Esophagus muscularis mucosa (tissue), 4 donors: ENCODE data around the gene NIF3L1. TPM values are rescaled to one million over a fixed set of nuclear protein-coding genes. Genes with fewer than 3 reads are reported as not detected.

Experiments used
- DNase-seq: peaks from one replicate; pipeline ENCODE4 v3.0.0-alpha.2; 2017; ENCODE audit errors: extremely low spot score
- H3K27ac ChIP-seq, 4 donors: fragments of 200-600 bp; sonication (generic); replicated peaks in 1 of 4; 1 replicate in 3 of 4; 2 replicates in 1 of 4; pipeline ENCODE4 v1.5.1; 2016 to 2019; ENCODE audit warnings: mild to moderate bottlenecking in 1 of 4
- H3K27me3 ChIP-seq, 4 donors: fragments of 200-600 bp; sonication (generic); one replicate each; pipeline versions ENCODE4 v1.5.1 to v1.6.0; 2016 to 2019
- H3K36me3 ChIP-seq, 4 donors: fragments of 200-600 bp; sonication (generic); one replicate each; pipeline ENCODE4 v1.5.1; 2016 to 2019
- H3K4me1 ChIP-seq, 4 donors: fragments of 200-600 bp; sonication (generic); one replicate each; pipeline ENCODE4 v1.5.1; 2016 to 2019
- H3K4me3 ChIP-seq, 4 donors: fragments of 200-600 bp; sonication (generic); 1 replicate in 2 of 4; 2 replicates in 2 of 4; pipeline ENCODE4 v1.5.1; 2016 to 2019; ENCODE audit warnings: mild to moderate bottlenecking in 4 of 4, moderate library complexity in 1 of 4
- H3K9me3 ChIP-seq, 4 donors: fragments of 200-600 bp; sonication (generic); 1 replicate in 3 of 4; 2 replicates in 1 of 4; pipeline ENCODE4 v1.5.1; 2016 to 2019
- CTCF ChIP-seq, 3 experiments: fragments of 200-600 bp in 2 of 3; fragments of 450-650 bp in 1 of 3; sonication (generic) in 2 of 3; IDR thresholded peaks; one replicate each; pipeline ENCODE4 v1.5.1; 2017 to 2019; ENCODE audit warnings: antibody characterized with exemption in 3 of 3, mild to moderate bottlenecking in 2 of 3, moderate library complexity in 1 of 3
- EP300 ChIP-seq: sonication (generic); formaldehyde crosslinking; IDR thresholded peaks from one replicate; pipeline ENCODE4 v1.6.1; 2017; ENCODE audit warnings: antibody characterized with exemption
- POLR2A ChIP-seq: fragments of 450-650 bp; IDR thresholded peaks from one replicate; pipeline ENCODE4 v1.6.1; 2017; ENCODE audit warnings: antibody characterized with exemption, moderate library complexity, mild to moderate bottlenecking, low read depth
- POLR2AphosphoS5 ChIP-seq, 2 donors: sonication (generic); formaldehyde crosslinking; IDR thresholded peaks; one replicate each; pipeline ENCODE4 v1.6.1; 2017; ENCODE audit warnings: antibody characterized with exemption in 2 of 2
- WGBS: methylation state at CpG from one replicate; pipeline ENCODE4 v1.1.5; 2018; 5-methylcytosine and 5-hydroxymethylcytosine counted together
- intact Hi-C: fragments of 100-400 bp; cut with DNase I; formaldehyde crosslinking; loops from one replicate; pipeline ENCODE4 v1.15.1; 2023
- small RNA-seq, 3 donors: library from RNA; depleted of rRNA; stranded (forward); fragments of <200 nt; gene quantifications; one replicate each; pipeline ENCODE3, GENCODE V24; 2016
- total RNA-seq, 4 donors: library from RNA; depleted of rRNA; stranded (reverse); fragments of >200 nt; gene quantifications; one replicate each; pipeline versions ENCODE4 v1.1.0 to v1.2.1, GENCODE V29; 2016

NIF3L1 gene
- total RNA-seq, 4 donors from 2014 or later: 11.8 to 21.1 (median 15.5) TPM

GRCh38 chr2:200944467-200945394 is 55.6 kb downstream of the NIF3L1 start:
- Histone ChIP-seq H3K27ac (no peak overlapping the region), H3K27me3 (no peaks in the 10 kb centered on the region), H3K4me1 (no peaks in the 10 kb centered on the region), H3K4me3 (no peak overlapping the region), H3K9me3 (no peaks in the 10 kb centered on the region), H3K36me3 (peaks cover 19 to 95% (median 65%) of the 10 kb centered on the region in 4 donors)
- 91% methylated on average over 12 of the region's 12 CpGs for WGBS
- intact Hi-C loops: no loop called here
- no peak for DNase-seq
- TF ChIP-seq POLR2AphosphoS5 (IDR thresholded peaks at IDR 0.05) (no peak), POLR2A (no peak), EP300 (no peak), CTCF (IDR thresholded peaks at IDR 0.05) (no peak)

- no peak for DNase-seq
- Histone ChIP-seq H3K9me3 (no peaks in the 10 kb centered on the region), H3K27me3 (no peaks in the 10 kb centered on the region), H3K36me3 (peaks cover 19 to 95% (median 58%) of the 10 kb centered on the region in 4 donors), H3K27ac (no peak overlapping the region), H3K4me3 (no peak overlapping the region), H3K4me1 (no peaks in the 10 kb centered on the region)
- WGBS: 96% methylated on average over 4 of the region's 4 CpGs
- no peak for TF ChIP-seq EP300
- no peak for TF ChIP-seq POLR2AphosphoS5 (IDR thresholded peaks at IDR 0.05)
- no peak for TF ChIP-seq POLR2A
- no peak for TF ChIP-seq CTCF (IDR thresholded peaks at IDR 0.05)
- intact Hi-C loops: no loop called here
Observed at GRCh38 chr2:200945395-200945729, 56.2 kb downstream of the NIF3L1 start.

GRCh38 chr2:200950378-200950777 is 61.2 kb downstream of the NIF3L1 start:
- TF ChIP-seq EP300 (no peak), POLR2A (no peak), POLR2AphosphoS5 (IDR thresholded peaks at IDR 0.05) (no peak)
- intact Hi-C loops: no loop called here
- H3K27me3 ChIP-seq: no peaks in the 10 kb centered on the region
- no peak for DNase-seq
- no peaks in the 10 kb centered on the region for H3K9me3 ChIP-seq
- H3K4me1 ChIP-seq: no peaks in the 10 kb centered on the region
- H3K27ac ChIP-seq: no peak overlapping the region
- WGBS: 88% methylated on average over 3 of the region's 3 CpGs
- H3K36me3 ChIP-seq: peaks cover 35 to 90% (median 63%) of the 10 kb centered on the region in 4 donors
- no peak overlapping the region for H3K4me3 ChIP-seq

Small RNA genes within 50 kb of the gene (small RNA-seq; reads per million reads assigned to genes)
- gene RF00019: 0 reads per million in 3 donors
- gene RNA5SP115: 0 to 0.08 (median 0) reads per million in 3 donors
- 0 reads per million in 3 donors for gene RNU6-312P
- 0 reads per million in 3 donors for gene RNU6-762P

Other genes starting within 250 kb of the NIF3L1 start
- gene BZW1, start 77.5 kb upstream of the NIF3L1 start, total RNA-seq: 100 to 1,000 TPM; 262 to 444 (median 376) TPM
- gene CLK1, start 24.7 kb upstream of the NIF3L1 start, total RNA-seq: 100 to 1,000 TPM in 3 of 4 donors, 10 to 100 TPM in 1; 94.3 to 177 (median 108) TPM
- gene PPIL3, start 294 bp upstream of the NIF3L1 start, total RNA-seq: 10 to 100 TPM in 3 of 4 donors, 1 to 10 TPM in 1; 6.9 to 16.3 (median 13.4) TPM
- 10 to 100 TPM in 2 of 4 donors, 1 to 10 TPM in 2; 9.4 to 15.0 (median 10.8) TPM for gene ORC2, start 74.3 kb downstream of the NIF3L1 start, total RNA-seq
- 10 to 100 TPM in 3 of 4 donors, 1 to 10 TPM in 1; 9.1 to 15.4 (median 10.8) TPM for gene HYCC2, start 182.3 kb downstream of the NIF3L1 start, total RNA-seq
- 100 to 1,000 TPM in 1 of 4 donors, 10 to 100 TPM in 3; 36.0 to 100 (median 47.6) TPM for gene NDUFB3, start 182.6 kb downstream of the NIF3L1 start, total RNA-seq
- 100 to 1,000 TPM; 137 to 236 (median 202) TPM for gene CFLAR, start 226.8 kb downstream of the NIF3L1 start, total RNA-seq